Body of pancreas (tissue), 4 donors: Measurements from ENCODE around the gene FAM162B.

ENCODE experiments used
- POLR2A ChIP-seq, 3 donors: fragments of 450-650 bp; IDR thresholded peaks; one replicate each; pipeline ENCODE4 v1.6.1; 2016; ENCODE audit warnings: antibody characterized with exemption in 3 of 3, mild to moderate bottlenecking in 2 of 3
- TF ChIP-seq, protein P1 (sequence below), 7 experiments: fragments of 450-650 bp in 4 of 7; fragments of 200-600 bp in 3 of 7; sonication (generic) in 3 of 7; IDR thresholded peaks; one replicate each; pipeline ENCODE4 v1.5.1; 2016 to 2019; ENCODE audit warnings: antibody characterized with exemption in 7 of 7

GRCh38 chr6:116761779-116762178, 3.7 kb downstream of the FAM162B start:
- TF ChIP-seq, protein P1, sequence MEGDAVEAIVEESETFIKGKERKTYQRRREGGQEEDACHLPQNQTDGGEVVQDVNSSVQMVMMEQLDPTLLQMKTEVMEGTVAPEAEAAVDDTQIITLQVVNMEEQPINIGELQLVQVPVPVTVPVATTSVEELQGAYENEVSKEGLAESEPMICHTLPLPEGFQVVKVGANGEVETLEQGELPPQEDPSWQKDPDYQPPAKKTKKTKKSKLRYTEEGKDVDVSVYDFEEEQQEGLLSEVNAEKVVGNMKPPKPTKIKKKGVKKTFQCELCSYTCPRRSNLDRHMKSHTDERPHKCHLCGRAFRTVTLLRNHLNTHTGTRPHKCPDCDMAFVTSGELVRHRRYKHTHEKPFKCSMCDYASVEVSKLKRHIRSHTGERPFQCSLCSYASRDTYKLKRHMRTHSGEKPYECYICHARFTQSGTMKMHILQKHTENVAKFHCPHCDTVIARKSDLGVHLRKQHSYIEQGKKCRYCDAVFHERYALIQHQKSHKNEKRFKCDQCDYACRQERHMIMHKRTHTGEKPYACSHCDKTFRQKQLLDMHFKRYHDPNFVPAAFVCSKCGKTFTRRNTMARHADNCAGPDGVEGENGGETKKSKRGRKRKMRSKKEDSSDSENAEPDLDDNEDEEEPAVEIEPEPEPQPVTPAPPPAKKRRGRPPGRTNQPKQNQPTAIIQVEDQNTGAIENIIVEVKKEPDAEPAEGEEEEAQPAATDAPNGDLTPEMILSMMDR (IDR thresholded peaks at IDR 0.05): no peak
- no peak for TF ChIP-seq POLR2A (IDR thresholded peaks at IDR 0.05)
